Activated CD8-positive, alpha-beta T cell treated with anti-CD3 and anti-CD28 coated beads, Interleukin-2, amount 10 ng/mL, durations not matched to agents 7 days and 5 days (primary cell): ENCODE measurements around the gene TOR4A. TPM values are rescaled to one million over a fixed set of nuclear protein-coding genes. Genes with fewer than 3 reads are reported as not detected.
"Not testable (repeated sequence)": the region's sequence is repeated elsewhere in the genome, so short reads cannot be mapped to it uniquely, and the experiment has no call there.

Experiments used
- ATAC-seq: fragments of 150-1000 bp; cut with Tn5 transposase; one replicate; pipeline ENCODE4 v1.10.0; 2021; ENCODE audit warnings: moderate library complexity
- CTCF ChIA-PET: fragments of 350-600 bp; sonication (Branson Sonifier 250); formaldehyde crosslinking; loops from one replicate; lab custom pipeline; 2021; ENCODE audit warnings: antibody characterized with exemption; lab: Charles Lee
- POLR2A ChIA-PET: fragments of 350-600 bp; sonication (Branson Sonifier 250); formaldehyde crosslinking; loops from one replicate; lab custom pipeline; 2021; ENCODE audit warnings: antibody characterized with exemption; lab: Charles Lee
- DNase-seq: peaks from one replicate; pipeline ENCODE4 v3.0.0-alpha.2; 2020
- H3K27ac Mint-ChIP-seq: one replicate; pipeline ENCODE4 v1.8.0; 2021; ENCODE audit warnings: mild to moderate bottlenecking, mixed read lengths
- H3K27me3 Mint-ChIP-seq: one replicate; pipeline ENCODE4 v1.8.0; 2021; ENCODE audit warnings: low read depth, mixed read lengths
- H3K36me3 Mint-ChIP-seq: one replicate; pipeline ENCODE4 v1.8.0; 2021; ENCODE audit warnings: low read depth, mixed read lengths
- H3K4me1 Mint-ChIP-seq: one replicate; pipeline ENCODE4 v1.8.0; 2021; ENCODE audit warnings: low read depth, mixed read lengths
- H3K4me3 Mint-ChIP-seq: one replicate; pipeline ENCODE4 v1.8.0; 2021; ENCODE audit warnings: mild to moderate bottlenecking, mixed read lengths
- H3K9me3 Mint-ChIP-seq: one replicate; pipeline ENCODE4 v1.8.0; 2022; ENCODE audit warnings: mixed read lengths; ENCODE audit not compliant: insufficient read depth
- total RNA-seq, 2 experiments: library from RNA; stranded (reverse); gene quantifications; one replicate each; pipeline ENCODE4 v1.2.3, GENCODE V29; 2021

Gene TOR4A
- total RNA-seq, 2 experiments from 2014 or later: 6.6 to 7.0 TPM

GRCh38 chr9:137319739-137320551, 42.4 kb downstream of the TOR4A start:
- peak overlapping the region; percentile 87 for H3K27ac Mint-ChIP-seq

GRCh38 chr9:137320555-137321384, 43.2 kb downstream of the TOR4A start:
- peaks cover 31% of the 10 kb centered on the region for H3K4me1 Mint-ChIP-seq
- ChIA-PET CTCF (interaction anchor here (0.7 to 2.0 kb wide), 3 partner anchors 13 to 27 kb away, joined by 3 to 10 read pairs (median 4); partner anchors contain the start of gene NRARP), POLR2A (interaction anchor here (0.6 to 1.4 kb wide), 4 partner anchors 10 to 321 kb away, joined by 3 to 4 read pairs (median 4); partner anchors contain the start of genes EXD3, NOXA1 and TUBB4B)
- H3K27me3 Mint-ChIP-seq: no peaks in the 10 kb centered on the region
- H3K27ac Mint-ChIP-seq: peak overlapping the region; percentile 87
- H3K4me3 Mint-ChIP-seq: peak overlapping the region; percentile 48
- peak; percentile 72 for DNase-seq
- no peaks in the 10 kb centered on the region for H3K36me3 Mint-ChIP-seq
- no peaks in the 10 kb centered on the region for H3K9me3 Mint-ChIP-seq
- ATAC-seq: peak; percentile 57

More at GRCh38 chr9:137319739-137320551, 42.4 kb downstream of the TOR4A start:
- ChIA-PET POLR2A (interaction anchor here (0.6 to 1.4 kb wide), 4 partner anchors 9 to 320 kb away, joined by 3 to 4 read pairs (median 4); partner anchors contain the start of genes EXD3, NOXA1 and TUBB4B), CTCF (interaction anchor here (0.7 to 2.0 kb wide), 3 partner anchors 12 to 26 kb away, joined by 3 to 10 read pairs (median 4); partner anchors contain the start of gene NRARP)
- peaks cover 31% of the 10 kb centered on the region for H3K4me1 Mint-ChIP-seq
- DNase-seq (no peak), ATAC-seq (no peak)
- H3K4me3 Mint-ChIP-seq: peak overlapping the region; percentile 48
- H3K27me3 Mint-ChIP-seq: no peaks in the 10 kb centered on the region
- H3K36me3 Mint-ChIP-seq: no peaks in the 10 kb centered on the region
- no peaks in the 10 kb centered on the region for H3K9me3 Mint-ChIP-seq

GRCh38 chr9:137321726-137322361, 44.3 kb downstream of the TOR4A start:
- Mint-ChIP-seq H3K27ac (peak overlapping the region; percentile 55), H3K4me1 (peaks cover 37% of the 10 kb centered on the region), H3K27me3 (peaks cover 2% of the 10 kb centered on the region), H3K36me3 (no peaks in the 10 kb centered on the region), H3K4me3 (peak overlapping the region; percentile 5), H3K9me3 (no peaks in the 10 kb centered on the region)
- POLR2A ChIA-PET: interaction anchor here (1.4 kb wide), 1 partner anchor 101 kb away, joined by 4 read pairs; the partner anchor contains the start of genes EXD3 and NOXA1
- ATAC-seq: no peak
- CTCF ChIA-PET: interaction anchor here (1.4 kb wide), 1 partner anchor 28 kb away, joined by 4 read pairs; no protein-coding TSS in a partner anchor
- DNase-seq: no peak

DNA sequence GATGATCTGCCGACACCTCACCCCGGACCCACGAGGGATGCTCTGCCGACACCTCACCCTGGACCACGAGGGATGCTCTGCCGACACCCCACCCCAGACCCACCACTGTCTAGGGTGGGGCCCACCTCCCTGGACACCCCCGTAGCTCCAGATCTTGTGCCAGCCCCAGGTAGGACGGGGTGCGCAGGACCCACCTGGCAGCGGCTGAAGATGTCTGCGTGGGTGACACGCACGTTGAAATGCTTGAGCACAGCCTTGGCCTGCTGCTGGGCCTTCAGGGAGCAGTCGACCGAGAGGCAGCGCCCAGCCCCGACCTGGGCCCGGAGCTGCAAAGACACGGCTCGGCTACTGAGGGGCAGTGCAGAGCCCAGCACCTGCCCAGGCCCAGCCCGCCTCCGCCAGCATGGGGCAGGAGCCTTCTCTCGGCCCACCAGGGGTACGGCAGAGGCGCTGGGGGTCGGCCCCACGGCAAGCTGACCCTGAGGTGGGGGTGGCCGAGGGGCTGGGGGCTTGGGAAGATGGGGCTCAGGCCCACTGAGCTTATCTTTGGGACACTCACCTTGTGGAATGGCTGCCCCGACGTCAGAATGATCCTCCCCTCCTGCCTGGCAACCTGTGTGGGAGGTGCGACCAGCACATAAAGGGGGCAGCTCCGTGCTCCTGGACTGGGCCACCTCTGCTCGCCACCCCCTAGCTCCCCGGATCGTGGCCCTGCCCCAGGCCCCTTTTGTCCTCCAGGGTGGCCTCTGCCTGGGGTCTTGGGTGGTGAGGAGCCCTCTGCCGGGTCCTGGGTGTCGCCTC, 46.2 kb downstream of the TOR4A start:
- H3K36me3 Mint-ChIP-seq: no peaks in the 10 kb centered on the region
- ATAC-seq (no peak), DNase-seq (no peak)
- ChIA-PET POLR2A (no interaction called here), CTCF (no interaction called here)
- H3K27me3 Mint-ChIP-seq: peaks cover 8% of the 10 kb centered on the region
- no peaks in the 10 kb centered on the region for H3K9me3 Mint-ChIP-seq
- no peak overlapping the region for H3K4me3 Mint-ChIP-seq
- peaks cover 36% of the 10 kb centered on the region for H3K4me1 Mint-ChIP-seq
- H3K27ac Mint-ChIP-seq: no peak overlapping the region

GRCh38 chr9:137325124-137325523, 47.6 kb downstream of the TOR4A start:
- H3K4me3 Mint-ChIP-seq: no peak overlapping the region
- ChIA-PET CTCF (interaction anchor here (1.0 kb wide), 1 partner anchor 23 kb away, joined by 4 read pairs; the partner anchor contains the start of gene NRARP), POLR2A (no interaction called here)
- H3K36me3 Mint-ChIP-seq: no peaks in the 10 kb centered on the region
- peaks cover 30% of the 10 kb centered on the region for H3K4me1 Mint-ChIP-seq
- no peak overlapping the region for H3K27ac Mint-ChIP-seq
- DNase-seq: no peak
- no peak for ATAC-seq
- no peaks in the 10 kb centered on the region for H3K9me3 Mint-ChIP-seq
- H3K27me3 Mint-ChIP-seq: peaks cover 8% of the 10 kb centered on the region

- Mint-ChIP-seq H3K36me3 (no peaks in the 10 kb centered on the region), H3K4me1 (peaks cover 23% of the 10 kb centered on the region), H3K4me3 (no peak overlapping the region), H3K27ac (no peak overlapping the region), H3K27me3 (peaks cover 8% of the 10 kb centered on the region), H3K9me3 (peaks cover 4% of the 10 kb centered on the region)
- ChIA-PET CTCF (interaction anchor here (1.0 kb wide), 1 partner anchor 24 kb away, joined by 4 read pairs; the partner anchor contains the start of gene NRARP), POLR2A (no interaction called here)
- ATAC-seq (no peak), DNase-seq (no peak)
These were observed 48.3 kb downstream of the TOR4A start for GRCh38 chr9:137325799-137326198.

GRCh38 chr9:137326445-137327065, 49.0 kb downstream of the TOR4A start:
- peak overlapping the region; percentile 65 for H3K27ac Mint-ChIP-seq
- DNase-seq (no peak), ATAC-seq (peak; percentile 74)
- CTCF ChIA-PET: no interaction called here
- H3K9me3 Mint-ChIP-seq: peaks cover 4% of the 10 kb centered on the region
- peak overlapping the region; percentile 25 for H3K4me3 Mint-ChIP-seq
- H3K4me1 Mint-ChIP-seq: peaks cover 17% of the 10 kb centered on the region
- H3K27me3 Mint-ChIP-seq: peaks cover 8% of the 10 kb centered on the region
- POLR2A ChIA-PET: no interaction called here
- H3K36me3 Mint-ChIP-seq: no peaks in the 10 kb centered on the region

DNA sequence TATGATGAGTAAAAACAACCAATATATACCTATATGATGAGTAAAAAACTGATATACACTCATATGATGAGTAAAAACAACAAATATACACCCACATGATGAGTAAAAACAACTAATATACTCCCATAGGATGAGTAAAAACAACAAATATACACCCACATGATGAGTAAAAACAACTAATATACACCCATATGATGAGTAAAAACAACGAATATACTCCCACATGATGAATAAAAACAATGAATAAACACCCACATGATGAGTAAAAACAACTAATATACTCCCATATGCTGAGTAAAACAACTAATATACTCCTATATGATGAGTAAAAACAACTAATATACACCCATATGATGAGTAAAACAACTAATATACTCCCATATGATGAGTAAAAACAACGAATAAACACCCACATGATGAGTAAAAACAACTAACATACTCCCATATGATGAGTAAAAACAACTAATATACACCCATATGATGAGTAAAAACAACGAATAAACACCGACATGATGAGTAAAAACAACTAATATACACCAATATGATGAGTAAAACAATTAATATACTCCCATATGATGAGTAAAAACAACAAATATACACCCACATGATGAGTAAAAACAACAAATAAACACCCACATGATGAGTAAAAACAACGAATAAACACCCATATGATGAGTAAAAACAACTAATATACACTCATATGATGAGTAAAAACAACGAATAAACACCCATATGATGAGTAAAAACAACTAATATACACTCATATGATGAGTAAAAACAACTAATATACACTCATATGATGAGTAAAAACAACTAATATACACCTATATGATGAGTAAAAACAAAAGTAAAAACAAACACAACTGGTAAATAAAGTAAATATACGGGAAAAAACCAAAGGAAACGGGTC, 50.4 kb downstream of the TOR4A start:
- H3K27me3 Mint-ChIP-seq, ATAC-seq, POLR2A ChIA-PET, CTCF ChIA-PET, DNase-seq, H3K36me3 Mint-ChIP-seq, H3K4me3 Mint-ChIP-seq, H3K9me3 Mint-ChIP-seq: not testable (repeated sequence)
- H3K4me1 Mint-ChIP-seq: peaks cover 11% of the 10 kb centered on the region
- H3K27ac Mint-ChIP-seq: peak overlapping the region; percentile 70

DNA sequence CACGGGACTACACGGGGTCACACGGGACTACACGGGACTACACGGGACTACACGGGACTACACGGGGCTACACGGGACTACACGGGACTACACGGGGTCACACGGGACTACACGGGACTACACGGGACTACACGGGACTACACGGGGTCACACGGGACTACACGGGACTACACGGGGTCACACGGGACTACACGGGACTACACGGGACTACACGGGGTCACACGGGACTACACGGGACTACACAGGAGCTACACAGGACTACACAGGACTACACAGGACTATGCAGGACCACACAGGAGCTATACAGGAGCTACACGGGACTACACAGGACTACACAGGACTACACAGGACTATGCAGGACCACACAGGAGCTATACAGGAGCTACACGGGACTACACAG, 52.1 kb downstream of the TOR4A start:
- H3K27ac Mint-ChIP-seq: not testable (repeated sequence)

More for the DNA sequence above, 52.1 kb downstream of the TOR4A start:
- H3K4me3 Mint-ChIP-seq, DNase-seq, H3K9me3 Mint-ChIP-seq, CTCF ChIA-PET, H3K36me3 Mint-ChIP-seq, ATAC-seq, POLR2A ChIA-PET, H3K27me3 Mint-ChIP-seq: not testable (repeated sequence)
- H3K4me1 Mint-ChIP-seq: peaks cover 11% of the 10 kb centered on the region
